HG02981 (cell line): ENCODE measurements around the gene ZNF79.
"Not testable (repeated sequence)": the region's sequence is repeated elsewhere in the genome, so short reads cannot be mapped to it uniquely, and the experiment has no call there.

Experiments used
- ATAC-seq: cut with Tn5 transposase; IDR thresholded peaks from one replicate; pipeline ENCODE4 v1.9.1; 2021; ENCODE audit warnings: mild to moderate bottlenecking, moderate library complexity; ENCODE audit not compliant: unreplicated experiment

ZNF79 gene

DNA sequence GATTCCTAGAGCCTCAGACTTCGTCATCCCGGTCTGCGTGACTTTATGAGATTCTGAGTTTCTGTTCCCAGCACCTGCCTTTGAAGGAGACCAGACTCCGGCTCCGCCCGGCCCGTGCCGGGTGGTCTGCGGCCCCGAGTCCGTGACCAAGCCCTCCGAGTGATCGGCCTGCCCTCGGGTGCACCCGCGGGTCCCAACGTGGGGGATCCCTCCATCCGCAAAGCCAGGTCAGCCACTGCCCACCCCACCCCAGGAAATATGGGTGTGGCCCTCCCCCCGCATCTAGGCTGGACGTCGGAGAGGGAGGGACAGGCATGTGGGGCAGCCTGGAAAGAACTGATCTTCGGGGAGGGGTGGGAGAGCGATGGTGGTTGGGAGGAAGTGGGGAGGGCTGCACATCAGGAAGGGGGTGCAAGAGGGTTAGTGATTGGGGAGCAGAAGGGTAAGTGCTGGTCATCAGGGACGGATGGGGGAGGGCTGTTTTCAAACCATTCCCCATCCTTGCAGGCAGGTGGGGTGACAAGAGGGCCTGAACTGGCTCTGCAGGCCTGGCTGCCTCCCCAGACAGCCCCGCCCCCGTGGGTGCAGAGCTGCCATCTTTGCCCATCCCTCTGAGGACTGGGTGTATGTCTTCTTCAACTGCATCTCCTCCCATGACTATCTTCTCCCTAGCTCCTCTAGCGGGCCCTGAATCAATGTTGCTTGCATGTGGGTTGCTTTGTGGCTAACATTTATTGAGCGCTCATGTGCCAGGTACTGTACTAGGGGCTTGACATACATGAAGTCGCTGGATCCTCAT lies 27.9 kb downstream of the ZNF79 start:
- ATAC-seq: peak; percentile 6

GRCh38 chr9:127452691-127453090 lies 28.5 kb downstream of the ZNF79 start:
- ATAC-seq: no peak

GRCh38 chr9:127455324-127455992 lies 31.3 kb downstream of the ZNF79 start:
- no peak for ATAC-seq

GRCh38 chr9:127457191-127457878 lies 33.2 kb downstream of the ZNF79 start:
- ATAC-seq: no peak

DNA sequence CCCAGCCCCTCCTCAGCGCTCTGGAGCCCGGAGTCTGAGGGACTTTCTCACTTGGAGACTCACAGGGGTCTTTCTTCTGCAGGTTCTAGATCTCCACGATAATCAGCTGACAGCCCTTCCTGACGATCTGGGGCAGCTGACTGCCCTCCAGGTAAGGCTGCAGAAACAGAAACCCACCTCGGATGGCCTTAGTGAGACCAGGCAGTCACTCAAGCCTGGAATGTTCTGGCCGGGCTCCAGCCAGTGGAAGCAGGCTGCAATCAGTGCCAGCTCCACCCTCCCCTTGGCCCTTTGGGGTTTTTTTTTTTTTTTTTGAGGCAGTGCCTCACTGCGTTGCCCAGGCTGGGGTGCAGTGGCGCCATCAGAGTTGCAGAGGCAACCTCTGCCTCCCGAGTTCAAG lies 34.7 kb downstream of the ZNF79 start:
- ATAC-seq: no peak

GRCh38 chr9:127463382-127463781 lies 39.2 kb downstream of the ZNF79 start:
- ATAC-seq: no peak

- no peak for ATAC-seq
Measured at GRCh38 chr9:127463911-127464310, 39.7 kb downstream of the ZNF79 start.

- not testable (repeated sequence) for ATAC-seq
Measured at GRCh38 chr9:127466407-127466917, 42.3 kb downstream of the ZNF79 start.

GRCh38 chr9:127467621-127468020 lies 43.4 kb downstream of the ZNF79 start:
- ATAC-seq: no peak

- no peak for ATAC-seq
Measured at GRCh38 chr9:127470662-127471061, 46.5 kb downstream of the ZNF79 start.

DNA sequence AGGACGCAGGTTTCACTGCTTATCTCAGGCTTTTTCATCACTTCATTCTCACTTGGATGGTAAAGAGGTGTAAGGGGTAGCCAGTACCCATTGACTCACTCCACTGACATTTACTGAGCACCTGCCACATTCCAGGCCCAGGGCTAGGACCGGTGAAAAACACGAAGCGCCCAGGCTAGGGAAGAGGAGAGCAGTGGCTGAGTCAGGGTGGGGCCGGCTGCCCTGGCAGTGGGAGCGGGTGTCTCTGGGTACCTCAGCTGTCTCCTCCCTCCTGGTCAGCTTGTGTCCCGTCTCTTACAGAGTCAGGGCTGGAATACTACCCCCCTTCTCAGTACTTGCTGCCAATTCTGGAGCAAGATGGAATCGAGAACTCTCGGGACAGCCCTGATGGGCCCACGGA lies 49.3 kb downstream of the ZNF79 start:
- ATAC-seq: no peak

- ATAC-seq: no peak
Measured at GRCh38 chr9:127473932-127474331, 49.8 kb downstream of the ZNF79 start.

DNA sequence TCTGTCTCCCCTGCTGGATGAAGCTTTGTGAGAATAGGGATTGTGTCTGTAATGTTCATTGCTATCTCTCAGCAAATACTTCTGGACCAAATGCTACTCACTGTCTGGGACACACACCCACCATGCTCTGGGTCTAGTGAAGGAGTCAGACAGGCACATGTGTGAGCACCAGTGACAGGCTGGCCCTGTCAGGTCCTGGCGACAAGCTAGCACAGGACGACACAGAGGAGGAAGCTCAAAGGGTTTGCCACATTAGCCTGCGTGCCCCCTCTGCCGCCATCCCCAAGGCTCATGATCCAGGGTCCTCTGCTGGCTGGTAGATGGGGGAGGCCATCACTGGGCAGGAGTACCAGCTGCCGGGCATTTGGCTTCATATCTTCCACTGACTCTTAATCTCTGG lies 50.4 kb downstream of the ZNF79 start:
- ATAC-seq: no peak

GRCh38 chr9:127479507-127480081 lies 55.4 kb downstream of the ZNF79 start:
- no peak for ATAC-seq

GRCh38 chr9:127482662-127483061 lies 58.5 kb downstream of the ZNF79 start:
- ATAC-seq: no peak

DNA sequence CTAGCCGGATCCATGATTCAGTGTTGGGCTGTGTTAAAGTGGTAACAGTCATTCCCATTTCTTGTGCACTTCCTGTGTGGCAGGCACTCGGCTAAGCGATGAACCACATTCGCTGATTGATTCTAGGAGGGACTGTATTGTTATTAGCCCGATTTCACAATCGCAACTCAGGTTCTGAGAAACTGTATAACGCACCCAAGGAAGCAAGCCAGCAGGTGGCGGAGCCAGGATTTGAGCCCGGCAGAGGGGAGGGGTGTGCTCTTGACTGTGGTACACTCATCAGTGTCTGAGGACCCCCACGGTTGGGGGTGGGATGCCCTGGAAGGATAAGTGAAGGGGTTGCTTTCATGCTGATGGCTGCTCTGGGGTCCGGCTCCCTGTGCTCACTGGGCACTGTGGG lies 61.8 kb downstream of the ZNF79 start:
- no peak for ATAC-seq

GRCh38 chr9:127488946-127489345 lies 64.8 kb downstream of the ZNF79 start:
- no peak for ATAC-seq

GRCh38 chr9:127489471-127490115 lies 65.4 kb downstream of the ZNF79 start:
- no peak for ATAC-seq

- no peak for ATAC-seq
Measured at GRCh38 chr9:127490535-127491230, 66.5 kb downstream of the ZNF79 start.

DNA sequence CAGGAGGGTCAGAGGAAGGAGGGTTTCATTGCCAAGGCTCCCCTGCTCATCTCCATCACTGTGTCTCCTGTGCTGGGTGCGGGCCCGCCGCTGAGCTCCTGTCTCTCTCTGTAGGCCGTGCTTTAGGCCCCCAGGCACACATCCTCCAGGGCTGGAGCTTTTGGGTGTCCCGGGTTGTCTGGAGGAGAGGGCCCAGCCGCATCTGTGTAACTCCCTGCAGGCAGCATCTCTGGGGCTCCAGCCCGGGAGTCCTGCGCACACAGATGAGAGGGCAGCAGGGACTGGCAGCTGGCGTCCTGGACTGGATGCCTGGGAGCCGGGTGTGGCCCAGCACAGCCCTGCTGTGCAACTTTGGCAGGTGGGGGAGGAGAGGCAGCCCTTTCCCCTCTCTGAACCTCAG lies 67.3 kb downstream of the ZNF79 start:
- ATAC-seq: no peak
